HepG2 (cell line): ENCODE data around the gene RFXANK. TPM values are rescaled to one million over a fixed set of nuclear protein-coding genes. Genes with fewer than 3 reads are reported as not detected.

ENCODE experiments used
- ETS1 ChIP-seq: sonication (generic); formaldehyde crosslinking; IDR thresholded peaks from 2 replicates; pipeline ENCODE4 v1.4.0; 2020; ENCODE audit warnings: missing genetic modification reagents
- HBP1 ChIP-seq: IDR thresholded peaks from 2 replicates; pipeline ENCODE4 v1.6.1; 2016; ENCODE audit warnings: low read depth, control low read depth
- HOXA3 ChIP-seq: sonication (generic); formaldehyde crosslinking; IDR thresholded peaks from 2 replicates; pipeline ENCODE4 v1.5.0; 2020; ENCODE audit warnings: missing genetic modification reagents
- HOXA5 ChIP-seq: sonication (generic); formaldehyde crosslinking; IDR thresholded peaks from 2 replicates; pipeline ENCODE4 v1.4.0; 2020; ENCODE audit warnings: missing genetic modification reagents
- IRF2 ChIP-seq: IDR thresholded peaks from 2 replicates; pipeline ENCODE4 v1.6.1; 2018; ENCODE audit warnings: missing genetic modification reagents, missing compliant biosample characterization
- KMT2B ChIP-seq: IDR thresholded peaks from 2 replicates; pipeline ENCODE4 v1.6.1; 2016; ENCODE audit warnings: missing genetic modification reagents, missing compliant biosample characterization
- NBN ChIP-seq: fragments of 450-650 bp; conservative IDR thresholded peaks from 2 replicates; pipeline ENCODE4 v1.6.1; 2017
- NFYB ChIP-seq: sonication (generic); formaldehyde crosslinking; IDR thresholded peaks from 2 replicates; pipeline ENCODE4 v1.4.0; 2020; ENCODE audit warnings: missing genetic modification reagents
- TEF ChIP-seq: sonication (generic); formaldehyde crosslinking; IDR thresholded peaks from 2 replicates; pipeline ENCODE4 v1.5.0; 2020; ENCODE audit warnings: missing genetic modification reagents
- TFE3 ChIP-seq: IDR thresholded peaks from 2 replicates; pipeline ENCODE4 v1.6.1; 2016
- THAP7 ChIP-seq: sonication (generic); formaldehyde crosslinking; IDR thresholded peaks from 2 replicates; pipeline ENCODE4 v1.8.1; 2023; ENCODE audit warnings: mild to moderate bottlenecking, missing genetic modification reagents
- ZBTB40 ChIP-seq, 2 experiments: fragments of 450-650 bp in 1 of 2; sonication (generic) in 1 of 2; formaldehyde crosslinking in 1 of 2; IDR thresholded peaks; 2 replicates each; pipeline versions ENCODE4 v1.6.1 to v1.8.0; 2016 to 2022; ENCODE audit warnings: antibody characterized with exemption in 1 of 2, mild to moderate bottlenecking in 1 of 2, missing genetic modification reagents in 1 of 2
- ZBTB43 ChIP-seq: sonication (generic); formaldehyde crosslinking; conservative IDR thresholded peaks from 2 replicates; pipeline ENCODE4 v1.4.0; 2020; ENCODE audit warnings: missing genetic modification reagents
- polyA plus RNA-seq, 8 experiments: library from polyadenylated mRNA; depleted of rRNA in 3 of 8; stranded (reverse) in 7 of 8; unstranded in 1 of 8; fragments of >200 nt; fragmentation: Illumina TruSeq in 4 of 8; extraction: Trizol in 4 of 8; gene quantifications; 2 replicates each; pipeline versions ENCODE4 v1.2.1 to v1.2.3, GENCODE V29; 2011 to 2016; ENCODE audit warnings: low read depth in 4 of 8, missing spikeins in 1 of 8, mixed read lengths in 1 of 8; ENCODE audit not compliant: insufficient read depth in 1 of 8
- total RNA-seq, 5 experiments: library from RNA; depleted of rRNA; stranded (reverse); fragments of >200 nt; fragmentation: Illumina TruSeq; extraction: Trizol; gene quantifications; 2 replicates each; pipeline ENCODE4 v1.2.3, GENCODE V29; 2016; ENCODE audit warnings: low read depth in 1 of 5

Gene RFXANK
- total and polyA plus RNA-seq, 2 of the 13 experiments (the other 11 are each of a cell fraction or from before 2014, with no cell fraction given) = 49.9 to 80.7 TPM

- 0 out of 2 replicates have a peak, but pooled peaks have one; percentile 65 for TF ChIP-seq ETS1 (CRISPR knock-in tag)
- TF ChIP-seq HOXA5 (CRISPR knock-in tag) = peak; percentile 91; the same call in 1 of the 2 replicates
- 0 out of 2 replicates have a peak, but pooled peaks have one; percentile 19 for TF ChIP-seq NFYB (CRISPR knock-in tag)
- peak; percentile 71; the same call in 1 of the 2 replicates for TF ChIP-seq TEF (CRISPR knock-in tag)
- peak; percentile 87 for TF ChIP-seq ZBTB43 (CRISPR knock-in tag)
- TF ChIP-seq TFE3 = peak; percentile 61
- no peak for TF ChIP-seq NBN
- peak; percentile 91 for TF ChIP-seq HBP1 (CRISPR knock-in tag)
- no peak for TF ChIP-seq ZBTB40 (IDR thresholded peaks at IDR 0.05)
- peak; percentile 27; the same call in 1 of the 2 replicates for TF ChIP-seq ZBTB40 (CRISPR knock-in tag; IDR thresholded peaks at IDR 0.05)
- 0 out of 2 replicates have a peak, but pooled peaks have one; percentile 39 for TF ChIP-seq KMT2B (CRISPR knock-in tag)
- 0 out of 2 replicates have a peak, but pooled peaks have one; percentile 41 for TF ChIP-seq IRF2 (CRISPR knock-in tag)
- TF ChIP-seq HOXA3 (CRISPR knock-in tag) = peak; percentile 39; the same call in 1 of the 2 replicates
- 0 out of 2 replicates have a peak, but pooled peaks have one; percentile 41 for TF ChIP-seq THAP7
These were observed 22.8 kb downstream of the RFXANK start (continued) for GRCh38 chr19:19214892-19215291.
